ENCODE measurements around the gene LRWD1. TPM values are rescaled to one million over a fixed set of nuclear protein-coding genes. Genes with fewer than 3 reads are reported as not detected.

LRWD1 gene
- total and polyA plus RNA-seq, 2 donors (not counting 1 experiment from before 2014, with no cell fraction given), result 58.2 to 83.7 TPM

GRCh38 chr7:102424787-102425218, 40.0 kb upstream of the LRWD1 start:
- Mint-ChIP-seq H3K9me3 (ENCODE audit: insufficient read depth) (no peaks in the 10 kb centered on the region), H3K27ac (peak overlapping the region; percentile 100), H3K4me1 (peaks cover 80% of the 10 kb centered on the region), H3K27me3 (no peaks in the 10 kb centered on the region), H3K4me3 (peak overlapping the region; percentile 87)
- Histone ChIP-seq H3K4me1 (ENCODE audit: control insufficient read depth in 2 of 2, insufficient read depth in 2 of 2, low read length in 2 of 2) (peaks cover 94 to 99% of the 10 kb centered on the region in 2 donors), H3K79me2 (ENCODE audit: control insufficient read depth, insufficient read depth, low read length) (peaks cover 54% of the 10 kb centered on the region), H3K27ac (ENCODE audit: low read length in 2 of 2) (peak overlapping the region; percentile 100), H3K27me3 (replicated peaks in 1 of 4; ENCODE audit: control extremely low read depth in 1 of 4, control insufficient read depth in 3 of 4, insufficient read depth in 4 of 4, low read length in 3 of 4) (no peaks in the 10 kb centered on the region), H3K4me2 (replicated peaks; ENCODE audit: low read depth, low read length, poor library complexity, severe bottlenecking) (peak overlapping the region; percentile 85), H3K9ac (ENCODE audit: low read length) (peak overlapping the region; percentile 69), H4K20me1 (ENCODE audit: control insufficient read depth, insufficient read depth, low read length, poor library complexity, severe bottlenecking) (no peaks in the 10 kb centered on the region), H2AFZ (ENCODE audit: insufficient read depth, low read depth, low read length, poor library complexity, severe bottlenecking) (peak overlapping the region; percentile 10), H3K36me3 (replicated peaks in 1 of 2; ENCODE audit: control extremely low read depth in 1 of 2, control insufficient read depth in 1 of 2, extremely low read depth in 1 of 2, insufficient read depth in 2 of 2, low read length in 1 of 2) (peaks cover 0 to 4% of the 10 kb centered on the region in 2 experiments), H3K4me3 (ENCODE audit: control extremely low read depth in 1 of 5, extremely low read depth in 1 of 5, insufficient read depth in 1 of 5, low read depth in 2 of 5, low read length in 4 of 5) (peak overlapping the region in 2 of 5 experiments; percentile 35 to 38), H3K9me3 (ENCODE audit: control extremely low read depth in 1 of 3, control insufficient read depth in 2 of 3, insufficient read depth in 1 of 3, low read length in 2 of 3) (peaks cover 0 to 14% (median 0%) of the 10 kb centered on the region in 3 donors)
- TF ChIP-seq, protein P1, sequence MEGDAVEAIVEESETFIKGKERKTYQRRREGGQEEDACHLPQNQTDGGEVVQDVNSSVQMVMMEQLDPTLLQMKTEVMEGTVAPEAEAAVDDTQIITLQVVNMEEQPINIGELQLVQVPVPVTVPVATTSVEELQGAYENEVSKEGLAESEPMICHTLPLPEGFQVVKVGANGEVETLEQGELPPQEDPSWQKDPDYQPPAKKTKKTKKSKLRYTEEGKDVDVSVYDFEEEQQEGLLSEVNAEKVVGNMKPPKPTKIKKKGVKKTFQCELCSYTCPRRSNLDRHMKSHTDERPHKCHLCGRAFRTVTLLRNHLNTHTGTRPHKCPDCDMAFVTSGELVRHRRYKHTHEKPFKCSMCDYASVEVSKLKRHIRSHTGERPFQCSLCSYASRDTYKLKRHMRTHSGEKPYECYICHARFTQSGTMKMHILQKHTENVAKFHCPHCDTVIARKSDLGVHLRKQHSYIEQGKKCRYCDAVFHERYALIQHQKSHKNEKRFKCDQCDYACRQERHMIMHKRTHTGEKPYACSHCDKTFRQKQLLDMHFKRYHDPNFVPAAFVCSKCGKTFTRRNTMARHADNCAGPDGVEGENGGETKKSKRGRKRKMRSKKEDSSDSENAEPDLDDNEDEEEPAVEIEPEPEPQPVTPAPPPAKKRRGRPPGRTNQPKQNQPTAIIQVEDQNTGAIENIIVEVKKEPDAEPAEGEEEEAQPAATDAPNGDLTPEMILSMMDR (IDR thresholded peaks at IDR 0.05), result no peak
- TF ChIP-seq EZH2 (IDR thresholded peaks at IDR 0.05; ENCODE audit: borderline replicate concordance, insufficient read depth, low read depth, low read length, poor library complexity, severe bottlenecking), result no peak
- no peak for ATAC-seq (ENCODE audit: low read depth)
- intact Hi-C loops (cut with micrococcal nuclease), result loop anchor here (1.0 to 10.0 kb wide), 2 partner anchors 8 to 120 kb away; partner anchors contain the start of gene ORAI2
- 16% methylated on average over 9 of the region's 13 CpGs for WGBS (ENCODE audit: insufficient coverage)
- peak; percentile 60 for DNase-seq
- POLR2A ChIA-PET, result interaction anchor here (1.0 to 13.6 kb wide), 8 partner anchors 5 to 137 kb away, joined by 6 to 223 read pairs (median 30); partner anchors contain the start of gene ORAI2
- CTCF ChIA-PET, result interaction anchor here (0.7 to 46.3 kb wide), 5 partner anchors 14 to 31 kb away, joined by 3 to 1182 read pairs (median 13); no protein-coding TSS in a partner anchor

All from B cell (primary cell).